NCI-H1417 (cell line): Measurements from ENCODE around the gene BORCS5.

Experiments used
- DNase-seq, 3 experiments: peaks; one replicate each; lab custom pipeline; 2025; lab: John Stamatoyannopoulos, UW

BORCS5 gene

DNA sequence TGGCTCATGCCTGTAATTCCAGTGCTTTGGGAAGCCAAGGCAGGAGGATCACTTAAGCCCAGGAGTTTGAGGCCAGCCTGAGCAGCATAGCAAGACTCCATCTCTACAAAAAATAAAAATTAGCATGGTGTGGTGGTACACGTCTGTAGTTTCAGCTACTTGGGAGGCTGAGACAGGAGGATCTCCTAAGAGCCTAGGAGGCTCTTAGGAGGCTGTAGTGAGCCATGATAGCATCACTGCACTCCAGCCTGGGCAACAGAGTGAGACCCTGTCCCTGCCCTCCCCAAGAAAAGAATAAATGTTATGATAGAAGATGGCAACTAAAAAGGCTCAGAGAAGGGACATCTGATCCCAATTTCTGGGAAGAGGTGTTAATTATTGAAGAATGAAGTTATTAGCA is 3.6 kb upstream of the BORCS5 start:
- no peak for DNase-seq

DNA sequence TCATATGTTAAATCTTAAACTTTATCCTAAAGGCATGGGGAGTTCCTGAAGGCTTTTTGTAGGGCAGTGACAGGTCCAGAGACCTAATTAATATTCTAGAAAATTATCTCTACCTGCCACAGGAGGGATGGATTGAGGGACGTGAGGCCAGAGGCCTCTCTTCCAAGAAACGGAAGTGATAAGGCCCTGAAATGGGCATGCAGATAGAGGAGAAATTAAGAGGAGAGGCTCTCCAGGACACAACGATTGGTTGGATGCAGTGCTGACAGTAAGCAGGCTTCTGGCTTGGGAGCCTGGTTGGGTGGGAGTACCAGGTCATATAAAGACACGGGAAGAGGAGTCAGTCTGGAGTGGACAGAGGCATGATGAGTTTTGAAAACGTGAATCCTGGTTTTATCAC is 3.1 kb upstream of the BORCS5 start:
- no peak for DNase-seq

DNA sequence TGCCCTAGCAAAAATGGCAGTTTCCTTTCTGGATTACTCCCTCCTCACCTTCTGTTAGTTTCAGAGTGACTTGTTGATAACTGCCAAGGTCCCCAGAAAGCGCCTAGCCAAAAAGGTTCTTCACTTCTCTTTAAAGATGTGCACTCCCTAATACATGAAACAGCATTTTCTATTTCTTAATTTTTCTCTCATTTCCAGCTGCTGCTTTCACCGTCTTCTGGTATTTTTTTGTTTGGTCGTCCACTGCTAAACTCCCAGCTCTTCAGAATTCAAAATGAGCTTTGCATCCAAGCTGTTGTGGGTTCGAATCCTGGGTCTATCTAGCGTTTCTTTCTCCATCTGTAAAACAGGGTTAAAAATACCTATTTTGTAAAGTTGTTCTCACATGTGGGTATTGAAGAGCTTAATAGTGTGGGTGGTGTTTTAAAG is 397 bp upstream of the BORCS5 start:
- no peak for DNase-seq

DNA sequence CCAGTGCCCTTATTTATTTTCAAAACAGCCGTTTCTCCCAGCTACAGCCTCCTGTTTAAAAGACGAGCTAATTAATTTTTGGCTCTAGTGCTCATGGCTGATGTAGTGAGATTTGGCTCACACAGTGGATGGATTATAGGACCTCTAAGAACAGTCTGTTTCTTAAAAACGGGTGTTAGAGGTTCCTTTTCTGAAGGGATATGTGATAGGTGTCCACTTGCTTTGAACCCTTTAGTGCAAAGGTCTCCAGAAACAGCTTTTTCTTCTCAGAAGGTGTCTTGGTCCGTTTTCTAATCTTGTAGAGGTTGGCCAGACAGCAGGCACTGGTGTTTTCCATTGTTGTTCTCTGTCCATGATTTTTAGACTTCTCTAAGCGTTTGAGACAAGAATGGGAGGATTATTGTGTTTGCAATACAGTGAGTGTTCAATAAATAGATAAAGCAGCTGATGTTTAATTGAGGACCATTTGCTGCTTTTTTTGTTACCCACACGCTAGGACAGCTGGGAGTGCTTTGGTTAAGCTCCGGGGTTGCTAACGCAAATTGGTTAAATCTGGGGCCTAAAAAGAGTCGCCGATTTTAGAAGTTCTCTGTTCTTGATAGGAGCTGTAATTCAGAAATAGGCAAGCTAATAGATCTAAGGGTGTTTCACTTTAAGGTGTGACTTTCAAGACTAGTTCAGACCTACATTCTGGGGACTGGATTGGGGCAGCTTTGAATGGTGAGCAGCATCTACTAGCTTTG is 1.0 kb downstream of the BORCS5 start:
- peak in 2 of 3 experiments; percentile 80 to 87 for DNase-seq

DNA sequence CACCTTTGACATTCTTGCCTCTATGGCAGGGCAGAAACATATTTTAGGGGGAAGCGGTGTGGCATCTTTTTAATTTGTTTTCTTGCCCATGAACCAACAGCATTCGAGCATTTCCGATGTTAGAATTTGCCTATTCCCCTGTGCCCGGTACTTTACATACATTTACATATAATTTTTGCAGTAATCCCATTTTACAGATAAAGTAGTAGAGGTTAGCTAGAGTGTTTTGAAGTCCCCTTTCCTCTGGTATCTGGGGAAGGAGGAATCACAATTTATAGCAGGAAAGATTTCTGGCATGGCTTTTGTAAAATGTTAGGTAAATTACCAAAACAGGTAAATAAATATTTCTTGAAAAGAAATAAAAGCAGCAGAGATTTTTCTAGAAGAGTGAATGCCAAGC is 1.6 kb downstream of the BORCS5 start:
- DNase-seq: no peak

DNA sequence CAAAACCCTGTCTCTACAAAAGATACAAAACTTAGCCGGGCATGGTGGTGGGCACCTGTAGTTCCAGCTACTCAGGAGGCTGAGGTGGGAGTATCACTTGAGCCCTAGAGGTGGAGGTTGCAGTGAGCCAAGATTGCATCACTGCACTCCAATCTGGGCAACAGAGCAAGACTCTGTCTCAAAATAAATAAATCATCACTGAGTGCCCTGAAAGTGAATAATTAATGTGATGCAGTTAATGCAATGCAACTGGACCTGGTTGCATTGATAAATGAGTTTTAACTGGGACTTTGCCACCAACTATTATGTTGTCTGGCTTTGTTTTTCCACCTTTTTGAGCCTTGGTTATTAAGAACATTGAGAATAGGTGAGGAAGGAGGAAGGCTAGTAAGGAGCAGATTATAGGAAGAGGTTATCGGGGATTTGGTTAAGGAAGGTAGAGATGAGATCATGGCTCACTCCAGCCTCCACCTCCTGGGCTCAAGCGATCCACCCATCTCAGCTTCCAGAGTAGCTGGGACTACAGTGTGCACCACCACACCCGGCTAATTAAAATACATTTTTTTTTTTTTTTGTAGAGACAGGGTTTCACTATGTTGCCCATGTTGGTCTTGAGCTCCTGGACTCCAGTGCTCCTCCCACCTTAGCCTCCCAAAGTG is 8.0 kb downstream of the BORCS5 start:
- no peak for DNase-seq

DNA sequence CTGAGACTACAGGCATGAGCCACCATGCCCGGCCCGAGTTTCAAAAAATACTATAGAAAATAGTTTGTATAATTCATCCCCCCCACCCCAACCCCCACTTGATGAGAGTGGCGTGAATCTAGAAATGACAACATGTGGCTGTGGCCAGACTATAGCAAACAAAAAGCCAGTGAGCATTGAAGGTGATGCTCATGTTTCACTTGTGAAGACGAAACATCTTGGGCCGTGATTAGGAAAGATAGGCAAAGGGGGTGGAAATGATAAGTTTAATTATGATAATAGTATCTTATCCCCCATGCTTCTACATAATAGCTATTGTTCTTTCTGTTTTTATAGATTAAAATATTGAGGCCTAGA is 8.5 kb downstream of the BORCS5 start:
- peak in 2 of 3 experiments; percentile 23 to 63 for DNase-seq

DNA sequence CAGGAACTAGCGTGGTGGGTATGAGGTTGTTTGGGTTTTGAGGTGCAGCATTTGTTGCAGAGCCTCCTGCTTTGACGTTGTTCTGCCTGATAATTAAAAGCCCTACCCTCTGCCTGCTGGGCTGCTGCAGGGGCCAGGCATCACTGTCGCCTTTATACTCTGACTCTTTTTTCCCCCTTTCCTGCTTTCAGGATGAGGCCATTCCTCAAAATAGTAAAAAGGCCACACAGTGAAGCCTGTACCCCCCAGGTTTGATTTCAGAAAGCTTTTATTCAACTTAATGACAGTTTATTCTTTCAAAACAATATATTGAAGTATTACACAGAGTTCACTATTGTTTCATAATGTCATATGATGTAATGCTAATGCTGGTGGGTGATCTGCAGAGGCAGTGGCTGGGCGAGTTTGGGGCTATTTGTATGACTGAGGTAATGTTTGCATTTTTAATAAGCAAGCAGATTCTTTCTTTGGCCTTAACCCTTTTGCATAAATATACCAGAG is 9.1 kb downstream of the BORCS5 start:
- DNase-seq: peak in 2 of 3 experiments; percentile 64 to 89

DNA sequence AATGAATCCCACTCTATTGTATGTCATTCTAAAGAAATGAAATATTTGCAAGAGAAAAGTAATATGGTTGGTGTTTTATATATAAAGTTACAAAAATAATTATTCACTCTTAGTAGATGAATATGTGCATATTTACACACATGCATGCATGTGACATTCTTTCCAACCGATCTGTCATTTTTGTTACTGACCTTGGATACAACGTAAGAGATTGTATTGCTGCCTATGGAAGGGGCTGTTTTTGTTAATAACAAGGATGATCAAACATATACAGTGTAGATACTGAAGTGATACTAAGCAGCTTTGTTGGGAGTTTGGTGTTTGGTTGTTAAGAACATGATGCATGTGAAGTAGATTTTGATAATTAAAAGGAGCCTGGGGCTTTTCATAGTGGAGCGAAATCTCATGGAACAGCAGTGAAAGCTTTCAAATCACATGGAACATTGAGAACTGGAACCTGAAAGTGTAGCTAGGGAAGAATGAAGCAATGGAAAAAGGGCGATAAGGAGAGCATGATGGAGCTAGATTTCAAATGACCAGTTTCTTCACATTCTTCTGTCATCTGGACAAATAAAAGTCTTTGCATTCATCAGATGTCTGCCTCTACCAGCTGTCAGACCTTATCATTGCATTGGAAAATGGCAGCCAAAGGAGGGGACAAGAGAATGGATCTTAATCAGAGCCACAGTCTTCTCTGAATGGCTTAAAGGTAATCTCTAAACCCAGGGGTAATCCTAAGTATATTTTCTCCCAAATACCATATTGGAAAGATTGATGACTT is 10.0 kb downstream of the BORCS5 start:
- no peak for DNase-seq

DNA sequence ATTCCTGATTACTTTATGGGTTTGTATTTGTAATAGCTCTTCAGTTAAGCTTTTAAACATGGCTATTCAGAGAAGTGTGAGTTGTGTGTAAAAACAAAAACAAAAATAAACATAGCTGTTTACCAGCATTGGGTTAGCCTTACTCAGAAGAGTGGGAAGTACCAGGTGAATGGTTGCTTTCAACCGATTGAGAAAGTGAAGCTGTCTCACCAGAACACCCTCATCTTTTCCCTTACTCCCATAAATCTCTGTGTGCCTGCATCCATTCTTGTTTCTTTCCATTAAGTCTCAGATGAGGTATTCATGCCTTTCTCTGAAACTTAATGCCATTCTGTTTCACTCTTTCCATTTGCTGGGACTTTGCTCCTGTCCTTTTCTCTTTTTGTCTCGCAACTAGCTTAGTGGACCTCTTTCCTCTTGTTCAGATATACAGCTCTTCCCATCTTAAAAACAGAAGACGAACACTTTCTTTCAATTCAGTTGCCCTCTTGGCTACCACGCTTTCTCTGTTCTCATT is 10.7 kb downstream of the BORCS5 start:
- DNase-seq: no peak

DNA sequence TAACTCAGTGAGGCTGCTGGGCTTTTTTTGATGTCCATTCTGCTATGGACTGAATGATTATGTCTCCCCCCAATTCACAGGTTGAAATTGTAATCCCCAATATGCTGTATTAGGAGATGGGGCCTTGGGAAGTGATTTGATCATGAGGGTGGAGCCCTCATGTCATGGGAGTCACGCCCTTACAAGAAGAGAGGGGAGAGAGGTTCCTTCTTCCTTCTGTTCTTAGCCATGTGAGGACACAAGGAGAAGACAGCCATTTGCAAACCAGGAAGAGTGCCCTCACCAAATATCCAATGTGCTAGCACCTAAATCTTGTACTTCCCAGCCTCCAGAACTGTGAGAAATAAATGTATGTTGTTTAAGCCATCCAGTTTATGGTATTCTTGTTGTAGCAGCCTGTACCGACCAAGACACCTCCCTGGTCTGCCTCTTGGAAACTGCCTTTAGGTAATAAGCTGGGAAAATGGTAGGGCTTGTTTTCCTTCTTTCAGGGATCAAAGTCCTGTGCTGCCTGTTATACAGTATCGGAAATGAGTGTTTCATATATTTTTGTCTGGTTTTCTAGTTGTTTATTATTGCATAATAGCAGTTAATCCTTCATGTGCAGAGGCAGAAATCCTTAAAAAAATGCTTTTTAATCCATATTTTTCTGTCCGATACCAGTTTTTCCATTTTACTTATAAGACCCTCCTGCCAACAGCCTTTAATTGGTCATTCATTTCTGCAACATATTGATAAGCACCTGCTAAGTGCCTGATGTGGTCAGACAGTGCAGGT is 16.3 kb downstream of the BORCS5 start:
- no peak for DNase-seq

DNA sequence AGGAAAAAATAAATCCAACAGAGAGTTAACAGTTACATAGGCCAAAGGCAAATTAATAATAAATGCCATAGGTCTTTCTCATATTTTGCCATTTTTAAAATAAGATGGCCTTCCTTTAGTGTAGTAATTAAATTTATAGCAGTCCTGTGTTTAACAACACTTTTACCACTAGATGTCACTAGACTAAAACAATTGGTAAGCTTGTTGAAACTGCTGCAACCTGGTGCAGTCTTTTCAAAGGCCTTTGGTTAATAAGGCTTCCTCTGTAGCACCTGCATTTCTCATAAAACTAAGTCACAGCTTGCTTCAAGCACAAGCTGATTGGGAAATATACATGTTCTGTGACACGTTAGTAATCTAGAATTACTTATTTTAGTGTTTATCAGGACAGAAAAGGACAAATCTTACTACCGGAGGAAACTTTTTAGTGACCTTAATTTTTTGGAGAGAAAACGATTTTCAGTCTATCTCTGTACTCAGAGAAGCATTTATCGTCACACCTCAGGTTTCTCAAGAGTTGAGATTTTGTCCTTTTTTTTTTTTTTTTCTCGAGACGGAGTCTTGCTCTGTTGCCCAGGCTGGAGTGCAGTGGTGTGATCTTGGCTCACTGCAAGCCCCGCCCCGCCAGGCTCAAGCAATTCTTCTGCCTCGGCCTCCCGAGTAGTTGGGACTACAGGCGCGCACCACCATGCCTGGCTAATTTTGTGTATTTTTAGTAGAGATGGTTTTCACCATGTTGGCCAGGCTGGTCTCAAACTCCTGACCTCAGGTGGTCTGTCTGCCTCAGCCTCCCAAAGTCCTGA is 20.0 kb downstream of the BORCS5 start:
- peak; percentile 59 to 93 (median 88) for DNase-seq

DNA sequence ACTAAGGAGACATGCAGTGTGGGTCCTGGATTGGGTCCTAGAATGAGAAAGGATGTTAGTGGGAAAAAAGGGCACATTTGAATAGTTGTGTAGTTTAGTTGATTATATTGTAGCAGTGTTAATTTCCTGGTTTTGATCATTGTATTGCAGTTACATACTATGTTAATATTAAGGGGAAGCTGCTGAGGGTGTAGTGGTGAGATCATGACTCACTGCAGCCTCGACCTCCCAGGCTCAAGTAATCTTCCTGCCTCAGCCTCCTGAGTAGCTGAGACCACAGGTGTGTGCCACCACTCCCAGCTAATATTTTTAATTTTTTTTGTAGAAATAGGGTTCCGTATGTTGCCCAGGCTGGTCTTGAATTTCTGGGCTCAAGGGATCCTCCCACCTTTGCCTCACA is 21.7 kb downstream of the BORCS5 start:
- no peak for DNase-seq

DNA sequence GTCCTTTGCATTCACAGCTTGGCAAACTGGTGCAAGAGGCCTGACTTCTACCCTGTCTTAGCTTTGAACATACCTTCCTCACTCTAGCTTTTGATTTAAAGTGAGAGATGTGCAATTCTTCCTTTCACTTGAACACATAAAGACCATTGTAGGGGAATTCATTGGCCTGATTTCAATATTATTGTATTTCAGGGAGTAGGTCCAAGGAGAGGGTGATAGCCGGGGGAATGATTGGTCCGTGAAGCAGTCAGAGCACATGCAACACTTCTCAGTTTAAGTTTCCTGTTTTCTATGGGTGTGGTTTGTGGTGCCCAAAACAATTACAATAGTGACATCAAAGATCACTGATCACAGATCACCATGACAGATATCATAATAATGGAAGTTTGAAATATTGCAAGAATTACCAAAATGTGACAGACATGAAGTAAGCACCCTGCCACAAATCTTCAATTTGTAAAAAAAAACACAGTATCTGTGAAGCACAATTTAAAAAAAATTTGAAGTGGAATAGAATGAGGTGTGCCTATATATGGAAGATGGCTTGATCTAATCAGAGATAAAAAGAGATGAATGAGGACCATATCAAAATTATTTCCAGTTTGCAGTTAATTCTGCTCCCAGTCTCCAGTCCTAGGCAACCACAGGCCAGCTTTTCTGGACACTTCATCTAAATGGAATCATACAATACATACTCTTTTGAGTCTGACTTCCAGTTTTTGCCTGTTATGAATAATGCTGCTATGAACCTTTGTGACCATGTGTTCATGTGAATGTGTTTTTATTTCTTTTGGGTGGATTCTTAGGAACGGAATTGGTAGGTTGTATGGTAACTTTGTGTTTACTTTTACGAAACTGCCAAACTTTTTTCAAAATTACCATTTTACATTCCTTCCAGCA is 23.2 kb downstream of the BORCS5 start:
- DNase-seq: no peak

DNA sequence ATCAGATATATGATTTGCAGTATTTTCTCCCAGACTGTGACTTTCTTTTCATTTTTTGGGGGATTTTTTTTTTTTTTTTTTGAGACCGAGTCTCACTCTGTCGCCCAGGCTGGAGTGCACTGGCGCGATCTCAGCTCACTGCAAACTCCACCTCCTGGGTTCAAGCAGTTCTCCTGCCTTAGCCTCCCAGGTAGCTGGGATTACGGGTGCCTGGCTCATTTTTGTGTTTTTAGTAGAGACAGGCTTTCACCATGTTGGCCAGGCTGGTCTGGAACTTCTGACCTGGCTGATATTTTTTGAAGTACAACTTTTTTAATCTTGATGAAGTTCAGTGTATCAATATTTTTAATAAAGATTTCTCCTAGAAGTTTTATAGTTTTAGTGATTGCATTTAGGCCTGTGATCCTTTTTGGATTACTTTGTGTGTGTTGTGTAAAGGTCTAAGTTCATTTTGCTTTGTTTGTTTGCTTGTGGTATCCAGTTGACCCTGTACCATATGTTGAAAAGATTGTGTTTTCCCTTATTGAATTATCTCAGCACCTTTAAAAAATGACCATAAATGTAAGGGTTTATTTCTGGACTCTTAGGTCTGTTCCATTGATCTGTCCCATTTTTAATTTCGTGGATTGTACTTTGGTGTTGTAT is 24.2 kb downstream of the BORCS5 start:
- no peak for DNase-seq

DNA sequence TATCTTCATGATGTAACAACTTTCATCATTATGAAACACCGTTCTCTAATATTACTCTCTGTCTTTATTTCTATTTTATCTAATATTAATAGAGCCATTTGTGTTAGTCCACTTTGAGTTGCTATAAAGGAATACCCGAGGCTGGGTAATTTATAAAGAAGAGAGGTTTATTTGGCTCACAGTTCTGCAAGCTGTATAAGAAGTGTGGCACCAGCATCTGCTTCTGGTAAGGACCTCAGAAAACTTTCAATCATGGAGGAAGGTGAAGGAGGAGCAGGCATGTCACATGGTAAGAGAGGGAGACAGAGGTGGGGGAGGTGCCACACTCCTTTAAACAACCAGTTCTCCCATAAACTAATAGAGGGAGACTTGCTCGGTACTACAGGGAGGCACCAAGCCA is 25.1 kb downstream of the BORCS5 start:
- no peak for DNase-seq

DNA sequence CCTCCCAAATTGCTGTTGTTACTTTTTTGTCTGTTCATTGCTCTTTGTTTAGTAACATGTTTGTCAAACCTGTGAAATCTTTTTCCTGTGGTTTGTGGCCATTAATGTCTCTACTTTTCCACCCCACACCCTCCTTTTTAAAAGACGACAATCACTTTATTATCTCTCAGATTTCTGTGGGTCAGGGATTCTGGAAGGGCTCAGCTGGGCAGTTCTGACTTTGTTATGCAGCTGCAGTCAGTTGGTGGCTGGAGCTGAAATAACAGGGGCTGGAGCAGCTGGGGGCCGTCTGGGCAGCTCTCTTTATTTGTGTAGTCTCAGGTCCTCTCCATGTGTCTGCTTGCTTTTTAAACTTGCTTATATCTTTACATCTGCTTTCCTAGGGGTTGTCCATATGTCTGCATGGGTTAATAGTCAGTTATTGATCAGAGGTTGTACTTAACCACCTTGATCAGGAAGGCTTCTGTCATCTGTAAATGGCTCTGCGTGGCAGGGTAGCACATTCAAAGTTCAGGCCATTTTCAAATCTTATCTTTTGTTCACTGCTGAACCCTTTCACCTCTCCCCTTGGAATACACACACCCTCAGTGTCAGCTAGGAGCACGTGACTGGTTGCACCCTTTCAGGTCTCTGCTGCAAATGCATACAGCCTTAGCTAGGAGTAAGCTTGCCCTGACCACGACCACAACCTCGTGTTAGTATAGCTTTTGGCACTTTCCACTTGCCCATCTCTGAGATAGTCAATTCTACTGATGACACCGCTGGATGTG is 27.9 kb downstream of the BORCS5 start:
- peak in 2 of 3 experiments; percentile 23 to 66 for DNase-seq

DNA sequence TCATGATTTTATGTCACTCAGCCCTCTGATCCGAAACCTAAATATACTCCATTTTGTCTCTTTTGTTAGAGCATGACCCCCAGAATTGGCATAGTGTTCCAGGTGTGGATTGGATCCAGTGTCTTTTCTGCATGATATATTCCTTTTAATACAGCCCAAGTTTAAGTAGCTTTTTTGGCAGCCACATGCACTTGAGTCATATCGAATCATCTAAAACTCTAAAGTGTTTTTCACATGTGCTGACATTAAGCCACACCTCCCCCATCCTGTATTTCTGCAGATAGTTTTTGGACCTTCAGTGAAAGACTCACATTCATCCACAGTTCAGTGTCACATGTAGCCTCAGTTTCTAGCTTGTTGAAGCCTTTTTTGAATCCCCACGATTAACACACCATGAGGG is 30.6 kb downstream of the BORCS5 start:
- DNase-seq: no peak

DNA sequence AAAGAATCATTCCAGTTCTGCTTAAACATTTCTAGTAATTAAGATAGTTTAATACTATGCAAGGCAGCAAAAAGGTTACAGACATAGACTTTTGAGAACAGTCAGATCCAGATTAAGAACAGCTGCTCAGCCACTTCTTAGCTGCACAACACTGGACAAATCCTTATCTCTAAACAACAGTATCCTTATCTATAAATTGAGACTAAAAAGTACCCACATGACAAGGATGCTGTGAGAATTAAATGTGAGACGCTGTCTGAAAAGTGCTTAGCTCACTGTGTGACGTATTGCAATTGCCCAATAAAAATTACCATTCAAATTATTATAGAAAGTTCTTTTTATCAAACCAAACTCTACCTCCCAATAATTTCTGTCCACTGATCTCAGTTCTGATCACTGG is 35.5 kb downstream of the BORCS5 start:
- DNase-seq: no peak
